T-helper 1 cell treated with Interleukin-12 subunit alpha and Interleukin-12 subunit beta and Interleukin-4 antibody, amounts not matched to agents 30 ng/mL and 1 ng/mL, for 36 hours (primary cell): ENCODE data around the gene RPL28. TPM values are rescaled to one million over a fixed set of nuclear protein-coding genes. Genes with fewer than 3 reads are reported as not detected.

Source experiments
- intact Hi-C: fragments of 100-400 bp; cut with micrococcal nuclease; formaldehyde crosslinking; loops from one replicate; pipeline ENCODE4 v1.15.1; 2024
- total RNA-seq: library from RNA; stranded (reverse); gene quantifications from 2 replicates; pipeline ENCODE4 v1.2.3, GENCODE V29; 2022

Gene RPL28
- total RNA-seq, 1 donor from 2014 or later, result 2,242 TPM

DNA sequence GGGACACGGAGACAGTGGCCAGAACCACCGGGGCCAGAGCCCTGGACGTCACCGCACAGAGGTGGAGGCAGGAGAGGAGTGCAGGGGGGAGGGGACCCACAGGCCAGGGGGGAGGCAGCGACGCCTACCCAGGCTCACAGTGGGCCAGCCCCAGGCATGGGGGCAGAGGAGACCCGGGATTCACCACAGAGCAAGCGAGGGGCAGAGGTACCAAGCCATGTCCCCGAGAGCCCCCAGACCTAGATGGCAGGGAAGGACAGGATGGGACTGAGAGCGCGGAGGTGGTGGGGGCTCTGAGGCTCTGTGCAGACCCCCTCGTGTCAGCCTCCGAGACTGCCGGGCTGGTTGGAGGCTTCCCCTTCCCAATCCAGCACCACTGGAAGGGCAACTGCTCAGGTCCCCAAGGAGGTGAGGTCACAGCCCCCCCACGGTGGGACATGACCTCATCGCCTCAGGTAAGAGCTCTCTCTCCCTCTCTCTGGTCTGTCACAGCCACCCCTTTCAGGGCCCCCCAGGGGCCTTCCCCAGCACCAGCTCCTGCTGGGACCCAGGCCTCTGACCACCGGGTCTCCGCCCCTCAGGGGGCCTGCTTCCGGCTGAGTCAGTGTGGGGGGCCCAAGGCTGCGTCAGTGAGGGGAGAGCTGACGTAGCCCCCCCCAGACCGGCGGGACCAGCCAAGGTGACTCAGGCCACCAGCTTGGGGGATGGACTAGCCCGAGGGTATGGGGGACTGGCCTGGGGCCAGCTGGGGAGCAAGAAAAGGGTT, 13.2 kb upstream of the RPL28 start:
- intact Hi-C loops, result no loop called here

DNA sequence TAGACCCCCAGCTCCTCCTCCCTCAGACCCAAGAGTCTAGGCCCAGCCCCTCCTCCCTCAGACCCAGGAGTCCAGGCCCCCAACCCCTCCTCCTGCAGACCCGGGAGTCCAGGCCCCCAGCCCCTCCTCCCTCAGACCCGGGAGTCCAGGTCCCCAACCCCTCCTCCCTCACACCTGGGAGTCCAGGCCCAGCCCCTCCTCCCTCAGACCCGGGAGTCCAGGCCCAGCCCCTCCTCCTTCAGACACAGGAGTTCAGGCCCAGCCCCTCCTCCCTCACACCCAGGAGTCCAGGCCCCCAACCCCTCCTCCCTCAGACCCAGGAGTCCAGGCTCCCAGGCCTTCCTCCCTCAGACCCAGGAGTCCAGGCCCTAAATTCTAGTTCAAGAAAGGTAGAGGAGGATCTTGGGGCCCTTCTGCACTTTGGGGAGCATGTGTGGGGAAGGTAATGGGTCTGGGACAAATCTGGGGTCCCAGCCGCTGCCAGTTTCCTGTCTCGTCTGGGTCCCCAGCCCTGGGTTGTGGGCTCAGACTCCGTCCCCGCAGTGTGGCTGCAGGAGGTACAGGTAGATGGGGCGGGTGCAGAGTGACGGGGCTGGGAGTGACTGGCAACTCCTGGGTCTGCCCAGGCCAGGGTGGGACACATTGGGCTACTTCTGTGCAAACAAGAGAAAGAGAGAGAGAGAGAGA, 12.3 kb upstream of the RPL28 start:
- intact Hi-C loops, result no loop called here

DNA sequence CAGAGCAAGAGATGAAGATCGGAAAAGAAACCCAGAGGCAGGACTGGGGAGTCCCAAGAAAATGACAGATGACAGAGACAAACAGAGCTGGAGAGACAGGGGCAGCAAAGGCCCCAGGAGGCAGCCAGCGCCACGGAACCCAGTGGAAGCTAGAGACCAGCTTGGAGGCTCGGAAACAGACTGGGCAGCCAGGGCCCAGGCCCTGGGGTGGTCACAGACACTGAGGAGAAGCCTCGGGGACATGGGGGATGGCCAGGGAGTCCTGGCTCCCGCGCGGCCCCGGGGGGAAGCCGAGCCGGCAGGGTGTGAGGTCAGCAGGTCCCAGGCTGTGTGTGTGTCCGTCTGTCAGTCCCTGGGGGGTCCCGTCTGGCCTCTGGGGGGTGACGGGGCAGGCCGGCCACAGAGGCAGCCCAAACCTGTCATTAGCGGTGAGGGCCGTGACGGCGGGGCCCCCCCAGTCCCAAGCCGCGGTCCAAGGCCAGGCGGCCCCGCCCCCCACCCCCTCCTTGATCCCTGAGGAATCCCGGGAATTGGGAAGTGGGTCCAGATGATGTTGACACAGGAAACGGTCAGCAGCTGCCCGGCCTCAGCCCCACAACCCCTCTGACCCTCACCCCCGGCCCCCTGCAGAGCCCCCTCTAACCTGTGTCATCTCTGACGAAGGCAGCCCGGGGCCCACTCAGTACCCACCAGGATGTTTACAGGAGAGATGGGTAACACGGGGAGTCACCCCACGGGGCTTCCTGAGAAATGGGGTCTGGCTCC, 11.6 kb upstream of the RPL28 start:
- intact Hi-C loops, result no loop called here

DNA sequence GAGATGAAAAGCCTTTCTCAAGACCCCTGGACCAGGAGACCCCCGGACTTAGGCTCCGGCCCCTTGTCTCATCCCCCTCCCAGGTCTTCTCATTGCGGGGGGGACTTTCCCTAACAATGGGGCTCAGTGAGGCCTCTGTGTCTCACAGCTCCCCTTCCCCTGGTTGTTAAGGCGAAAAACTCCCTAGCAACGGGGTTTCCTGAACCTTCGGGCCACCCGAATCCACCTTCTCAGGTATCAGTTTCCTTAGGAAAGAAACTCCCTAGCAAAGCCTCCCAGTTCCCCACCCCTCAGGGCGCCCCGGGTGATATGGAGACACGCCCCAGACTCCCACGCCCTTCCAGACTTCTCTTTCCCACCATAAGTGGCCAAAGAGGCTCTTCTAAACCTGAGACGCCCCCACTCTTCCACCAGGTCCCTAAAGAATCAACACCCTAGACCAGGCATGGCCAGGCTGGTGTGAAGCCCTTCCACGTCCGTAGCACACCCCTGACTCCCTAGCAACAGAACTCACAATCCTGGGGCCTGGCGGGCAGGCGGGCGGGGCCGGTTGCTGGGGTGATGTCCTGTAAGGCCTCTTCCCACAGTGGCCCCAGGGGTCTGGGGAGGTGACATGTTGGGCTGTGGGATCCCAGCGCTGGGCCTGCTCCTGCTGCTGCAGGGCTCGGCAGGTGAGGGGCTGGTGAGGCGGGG, 9.3 kb upstream of the RPL28 start, which contains the start of gene TMEM190:
Gene TMEM190 (plus strand): TSS at position 586 of the 693 bp plus-strand sequence. CDS start 28 bp downstream, at position 614.
- intact Hi-C loops, result no loop called here

DNA sequence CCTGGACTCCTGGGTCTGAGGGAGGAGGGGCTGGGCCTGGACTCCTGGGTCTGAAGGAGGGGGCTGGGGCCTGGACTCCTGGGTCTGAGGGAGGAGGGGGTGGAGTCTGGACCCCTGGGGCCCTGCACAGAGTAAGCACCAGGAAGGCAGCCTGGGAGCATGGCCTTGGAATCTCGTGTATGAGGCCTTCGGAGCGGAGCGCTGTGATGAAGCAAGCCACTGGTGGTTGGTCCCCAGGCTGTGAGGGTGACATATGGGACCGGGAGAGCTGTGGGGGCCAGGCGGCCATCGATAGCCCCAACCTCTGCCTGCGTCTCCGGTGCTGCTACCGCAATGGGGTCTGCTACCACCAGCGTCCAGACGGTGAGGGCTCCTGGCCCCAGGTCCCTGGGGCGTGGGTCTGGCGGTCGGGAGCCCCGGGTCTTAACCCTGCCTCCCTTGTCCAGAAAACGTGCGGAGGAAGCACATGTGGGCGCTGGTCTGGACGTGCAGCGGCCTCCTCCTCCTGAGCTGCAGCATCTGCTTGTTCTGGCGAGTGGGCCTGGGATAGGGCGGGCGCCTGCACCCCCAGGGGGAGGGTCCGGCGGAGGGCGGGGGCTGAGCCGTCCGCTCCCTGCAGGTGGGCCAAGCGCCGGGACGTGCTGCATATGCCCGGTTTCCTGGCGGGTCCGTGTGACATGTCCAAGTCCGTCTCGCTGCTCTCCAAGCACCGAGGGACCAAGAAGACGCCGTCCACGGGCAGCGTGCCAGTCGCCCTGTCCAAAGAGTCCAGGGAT, 8.2 kb upstream of the RPL28 start:
- intact Hi-C loops, result no loop called here

DNA sequence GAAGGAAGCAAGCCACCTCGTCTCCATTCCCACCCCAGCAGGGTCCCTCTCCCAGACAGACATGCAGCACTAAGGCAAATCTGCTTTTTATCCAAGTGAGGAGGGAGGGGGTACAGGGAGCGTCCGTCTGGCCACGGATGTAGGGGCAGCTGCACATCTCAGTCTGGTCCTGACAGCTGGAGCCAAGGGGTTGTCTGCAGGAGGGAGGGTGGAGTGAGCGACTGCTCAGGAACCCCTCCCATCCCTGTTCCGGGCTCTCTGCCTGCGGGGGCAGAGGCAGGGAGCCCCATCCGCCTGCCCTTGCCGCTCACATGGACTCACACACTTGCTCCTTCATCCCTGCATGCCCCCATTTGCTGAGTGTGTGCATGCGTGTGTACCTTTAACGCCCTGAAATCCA, 6.6 kb upstream of the RPL28 start:
- intact Hi-C loops, result no loop called here

DNA sequence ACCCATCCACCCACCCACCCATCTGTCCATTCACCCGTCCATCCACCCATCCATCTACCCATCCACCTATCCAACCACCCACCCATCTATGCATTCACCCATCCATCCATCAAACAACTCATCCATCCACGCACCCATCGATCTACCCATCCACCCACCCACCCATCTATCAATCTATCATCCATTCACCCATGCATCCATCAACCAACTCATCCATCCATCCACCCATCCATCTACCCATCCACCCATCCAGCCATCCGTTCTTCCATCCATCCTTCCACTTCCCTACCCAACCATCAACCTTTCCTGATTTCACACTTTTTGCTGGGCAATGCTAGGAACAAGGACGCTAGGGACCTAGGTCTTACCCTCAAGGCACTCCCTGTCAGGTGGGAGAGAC, 3.7 kb upstream of the RPL28 start:
- intact Hi-C loops, result loop anchor here (10.0 kb wide), 1 partner anchor 917 kb away; the partner anchor contains the start of gene LENG9

DNA sequence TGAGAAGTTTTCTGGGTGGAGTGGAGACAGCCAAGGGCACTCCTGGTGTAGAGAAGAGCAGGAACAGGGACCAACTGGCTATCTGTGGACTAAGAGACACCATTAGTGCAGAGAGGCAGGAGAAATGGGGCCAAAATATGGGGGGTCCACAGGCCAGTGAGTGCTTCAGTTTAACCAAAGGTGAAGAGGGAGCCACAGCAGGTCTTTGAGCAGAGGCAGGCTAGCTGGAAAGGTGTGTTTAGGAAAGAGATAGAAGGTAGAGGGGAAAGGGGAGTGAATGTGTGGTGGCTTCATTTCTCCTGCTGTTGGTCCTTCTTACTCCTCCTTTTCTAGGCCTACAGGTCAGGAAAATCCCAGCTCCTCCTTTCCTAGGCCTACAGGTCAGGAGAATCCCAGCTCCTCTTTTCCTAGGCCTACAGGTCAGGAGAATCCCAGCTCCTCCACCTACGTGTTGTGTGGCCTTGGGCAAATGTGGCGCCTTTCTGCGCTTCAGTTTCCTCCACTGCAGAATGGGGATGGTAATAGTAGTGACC, 3.1 kb upstream of the RPL28 start:
- intact Hi-C loops, result loop anchor here (1.0 to 10.0 kb wide), 2 partner anchors 90 to 918 kb away; partner anchors contain the start of gene LENG9

DNA sequence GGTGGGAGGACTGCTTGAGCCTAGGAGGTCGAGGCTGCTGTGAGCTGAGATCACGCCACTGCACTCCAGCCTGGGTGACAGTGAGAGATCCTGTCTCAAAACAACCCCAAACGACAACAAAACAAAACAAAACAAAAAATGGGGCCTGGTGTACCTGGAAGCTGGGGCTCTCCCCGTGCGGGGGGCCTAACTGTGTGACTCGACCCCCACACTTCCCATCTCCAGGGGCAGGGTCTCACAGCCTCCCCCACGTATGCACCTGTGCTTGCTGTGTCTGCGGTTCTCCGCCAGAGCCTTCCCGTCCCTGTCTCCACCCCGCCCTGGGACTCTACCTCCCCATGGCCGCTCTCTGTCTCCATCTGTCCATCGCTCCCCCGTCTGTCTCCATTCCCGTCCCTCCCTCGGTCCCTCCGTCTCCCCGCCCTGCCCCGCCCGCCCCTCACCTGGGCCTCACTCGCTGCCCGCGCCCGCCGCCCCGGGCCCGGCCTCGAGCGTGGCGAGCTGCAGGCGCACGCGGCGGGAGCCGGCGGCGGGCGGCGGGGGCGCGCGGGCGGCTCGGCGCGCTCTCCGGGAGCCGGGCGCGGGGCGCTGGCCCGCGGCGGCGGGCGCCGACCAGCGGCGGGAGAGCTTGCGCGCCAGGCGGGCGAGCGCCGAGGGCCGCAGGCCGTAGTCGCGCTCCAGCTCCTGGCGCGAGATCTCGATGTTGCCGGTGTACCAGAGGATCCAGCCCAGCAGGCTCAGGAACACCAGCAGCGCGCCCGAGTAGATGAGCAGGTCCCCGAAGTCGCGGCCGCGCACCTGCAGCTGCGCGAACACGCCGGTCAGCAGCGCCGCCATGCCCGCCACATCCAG, 2.2 kb upstream of the RPL28 start:
- intact Hi-C loops, result loop anchor here (1.0 to 10.0 kb wide), 2 partner anchors 91 to 919 kb away; partner anchors contain the start of gene LENG9

DNA sequence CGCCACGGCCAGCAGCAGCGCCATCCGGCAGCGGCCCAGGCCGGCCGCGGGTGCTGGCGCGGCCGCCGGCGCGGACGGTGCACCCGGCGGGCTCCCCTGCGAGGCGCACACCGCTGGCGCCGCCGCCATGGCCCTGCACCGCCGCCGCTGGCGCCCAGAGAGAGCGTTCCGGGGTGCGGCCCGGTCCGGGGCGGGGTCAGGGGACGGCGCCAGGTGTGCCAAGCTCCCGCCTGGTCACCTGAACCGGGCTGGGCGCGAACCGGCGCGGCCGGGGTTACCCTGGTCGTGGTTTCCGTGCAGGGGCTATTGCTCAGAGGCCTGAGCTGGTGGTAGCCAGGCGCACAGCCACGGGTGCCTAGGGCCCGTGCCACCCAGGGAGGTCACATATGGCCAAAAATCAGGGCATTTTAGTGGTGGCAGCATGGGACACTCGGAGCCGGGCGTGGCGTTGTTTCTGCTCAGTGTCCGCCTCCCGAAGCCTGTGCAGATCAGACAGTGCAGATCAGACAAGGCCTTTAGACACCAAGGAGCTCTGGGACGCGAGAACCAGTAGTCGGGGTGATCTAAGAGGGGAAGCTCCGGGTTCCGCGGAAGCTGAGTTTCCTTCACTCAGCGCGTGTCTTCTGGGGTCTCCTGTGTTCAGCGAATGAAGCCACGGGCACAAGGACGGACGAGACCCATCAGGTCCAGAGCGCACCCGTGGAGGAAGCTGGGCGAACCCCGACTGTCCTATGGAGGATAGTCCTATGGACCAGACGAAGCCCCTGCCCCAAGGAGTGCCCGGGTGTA, 1.4 kb upstream of the RPL28 start, which contains the start of gene TMEM238:
Gene TMEM238 (minus strand): TSS at position 162 of the 789 bp plus-strand sequence. CDS start 33 bp downstream, at position 129.
- intact Hi-C loops, result loop anchor here (10.0 kb wide), 1 partner anchor 920 kb away; the partner anchor contains the start of gene LENG9

DNA sequence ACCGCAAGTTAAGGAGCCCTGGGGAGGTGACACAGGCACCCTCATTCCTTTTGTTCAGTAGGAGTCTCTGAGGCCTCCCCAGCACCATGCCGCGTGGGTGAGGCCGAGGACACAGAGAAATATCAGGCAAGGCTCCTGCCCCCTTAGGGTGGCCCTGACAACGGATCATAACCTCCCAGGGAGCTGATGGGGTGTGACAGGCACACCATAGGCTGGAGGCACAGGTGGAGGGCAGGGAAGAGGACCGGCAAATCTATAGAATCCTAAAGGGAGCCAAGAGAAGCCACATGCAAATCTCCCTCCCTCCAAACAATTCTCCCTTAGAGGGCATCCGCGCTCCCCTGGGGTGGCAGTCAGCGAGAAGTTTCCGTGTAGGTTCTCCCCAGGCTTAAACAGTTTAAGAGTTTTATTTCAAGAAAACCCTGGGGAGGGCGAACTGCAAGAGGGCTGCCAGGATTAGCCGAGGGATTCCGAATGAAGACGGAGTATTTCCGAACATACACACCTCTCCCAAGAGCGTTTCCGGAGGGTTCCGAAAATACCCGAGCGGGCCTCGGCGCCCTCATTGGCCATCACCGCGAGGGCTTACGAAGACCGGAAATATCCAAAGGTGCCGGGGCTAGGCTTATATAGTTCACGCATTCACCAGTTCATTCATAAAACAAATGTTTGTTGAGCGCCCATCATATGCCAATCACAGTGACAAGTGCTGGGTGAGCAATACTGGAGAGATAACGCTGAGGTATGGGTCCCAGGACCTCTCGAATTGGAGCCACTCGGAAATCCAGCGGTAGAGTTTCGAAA, 610 bp upstream of the RPL28 start:
- intact Hi-C loops, result loop anchor here (1.0 to 10.0 kb wide), 16 partner anchors 23 to 920 kb away; partner anchors contain the start of genes COX6B2, FIZ1, HSPBP1 and ISOC2

DNA sequence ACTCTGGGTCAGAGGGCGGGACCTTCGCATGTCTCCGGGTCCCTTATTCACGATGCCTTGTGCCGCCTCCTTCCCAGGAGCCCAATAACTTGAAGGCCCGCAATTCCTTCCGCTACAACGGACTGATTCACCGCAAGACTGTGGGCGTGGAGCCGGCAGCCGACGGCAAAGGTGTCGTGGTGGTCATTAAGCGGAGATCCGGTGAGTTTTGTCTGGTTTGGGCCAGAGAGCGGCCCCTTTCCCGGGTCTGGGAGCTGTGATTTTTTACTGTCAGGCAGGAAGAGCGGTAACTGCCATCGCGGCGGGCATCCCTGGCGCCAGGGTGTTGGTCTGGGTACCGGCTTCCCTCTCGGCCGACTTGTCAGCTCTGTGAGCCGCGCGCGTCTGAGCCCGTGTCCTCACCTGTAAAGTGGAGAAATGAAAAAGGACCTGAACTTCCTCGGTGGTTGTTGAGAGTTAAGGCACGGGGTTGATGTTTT, 800 bp downstream of the RPL28 start:
- intact Hi-C loops, result loop anchor here (5.0 to 10.0 kb wide), 3 partner anchors 116 to 922 kb away; partner anchors contain the start of genes LENG9, ZNF580 and ZNF581

DNA sequence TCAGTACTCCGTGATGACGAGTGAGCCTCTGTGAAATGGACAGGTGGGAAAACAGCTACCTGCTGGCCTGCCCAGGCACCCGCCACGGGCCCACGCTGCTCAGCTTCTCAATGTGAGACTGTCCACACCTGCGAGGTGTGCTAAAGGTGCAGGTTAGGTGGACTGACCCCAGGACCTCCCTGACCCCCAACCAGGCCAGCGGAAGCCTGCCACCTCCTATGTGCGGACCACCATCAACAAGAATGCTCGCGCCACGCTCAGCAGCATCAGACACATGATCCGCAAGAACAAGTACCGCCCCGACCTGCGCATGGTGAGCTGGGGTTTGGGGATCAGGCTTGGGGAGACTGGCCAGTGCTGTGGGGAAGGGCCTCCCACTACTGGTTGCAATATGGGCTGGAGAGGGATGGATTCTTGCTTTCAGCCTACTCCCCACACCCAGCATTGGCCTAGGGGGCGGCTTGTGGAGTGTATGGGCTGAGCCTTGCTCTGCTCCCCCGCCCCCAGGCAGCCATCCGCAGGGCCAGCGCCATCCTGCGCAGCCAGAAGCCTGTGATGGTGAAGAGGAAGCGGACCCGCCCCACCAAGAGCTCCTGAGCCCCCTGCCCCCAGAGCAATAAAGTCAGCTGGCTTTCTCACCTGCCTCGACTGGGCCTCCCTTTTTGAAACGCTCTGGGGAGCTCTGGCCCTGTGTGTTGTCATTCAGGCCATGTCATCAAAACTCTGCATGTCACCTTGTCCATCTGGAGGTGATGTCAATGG, 2.2 kb downstream of the RPL28 start:
- intact Hi-C loops, result loop anchor here (5.0 to 10.0 kb wide), 3 partner anchors 114 to 923 kb away; partner anchors contain the start of genes LENG9, ZNF580 and ZNF581

DNA sequence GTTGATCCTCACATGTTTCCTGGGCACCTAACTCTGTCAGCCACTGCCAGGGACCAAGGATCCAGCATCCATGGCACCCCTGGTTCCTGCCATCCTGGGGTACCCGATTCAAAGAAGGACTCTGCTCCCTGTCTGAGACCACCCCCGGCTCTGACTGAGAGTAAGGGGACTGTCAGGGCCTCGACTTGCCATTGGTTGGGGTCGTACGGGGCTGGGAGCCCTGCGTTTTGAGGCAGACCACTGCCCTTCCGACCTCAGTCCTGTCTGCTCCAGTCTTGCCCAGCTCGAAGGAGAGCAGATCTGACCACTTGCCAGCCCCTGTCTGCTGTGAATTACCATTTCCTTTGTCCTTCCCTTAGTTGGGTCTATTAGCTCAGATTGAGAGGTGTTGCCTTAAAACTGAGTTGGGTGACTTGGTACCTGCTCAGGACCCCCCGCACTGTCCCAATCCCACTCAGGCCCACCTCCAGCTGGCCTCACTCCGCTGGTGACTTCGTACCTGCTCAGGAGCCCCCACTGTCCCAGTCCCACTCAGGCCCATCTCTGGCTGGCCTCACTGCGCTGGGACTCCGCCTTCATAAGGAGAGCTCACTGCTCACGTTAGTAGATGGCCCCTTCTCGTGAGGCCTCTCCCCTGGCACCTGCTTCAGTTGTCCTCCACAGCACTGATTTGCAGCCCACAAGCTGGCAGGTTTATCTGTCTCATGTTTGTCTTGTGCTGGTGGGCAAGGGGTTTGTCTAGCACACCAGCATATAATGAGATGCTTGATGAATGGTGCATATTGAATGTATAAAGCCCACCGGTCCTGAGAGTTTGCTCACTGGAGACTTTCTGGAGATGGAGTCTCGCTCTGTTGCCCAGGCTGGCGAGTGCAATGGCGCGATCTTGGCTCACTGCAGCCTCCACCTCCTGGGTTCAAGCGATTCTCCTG, 3.9 kb downstream of the RPL28 start:
- intact Hi-C loops, result loop anchor here (5.0 to 10.0 kb wide), 3 partner anchors 113 to 925 kb away; partner anchors contain the start of genes LENG9, ZNF580 and ZNF581

DNA sequence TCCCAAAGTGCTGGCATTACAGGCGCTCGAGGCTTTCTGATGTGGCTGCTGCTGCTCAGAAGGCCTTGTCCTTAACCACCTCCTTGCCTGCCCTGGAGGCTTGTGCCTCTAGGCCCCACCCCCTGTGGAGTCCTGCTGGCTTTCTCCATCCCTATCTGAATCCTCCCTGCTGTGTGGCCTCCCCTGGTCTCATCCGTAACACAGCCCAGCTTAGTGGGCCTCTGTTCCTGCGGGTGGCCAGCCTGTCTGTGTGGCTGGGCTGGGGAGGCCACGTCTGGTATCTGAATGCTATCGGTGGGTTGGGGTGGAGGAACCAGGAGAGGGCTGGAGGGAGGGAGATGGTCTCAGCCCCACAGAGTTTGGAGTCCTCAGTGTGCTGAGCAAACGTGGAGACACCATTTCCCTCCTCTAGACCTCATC, 4.7 kb downstream of the RPL28 start:
- intact Hi-C loops, result no loop called here
